Measurements from ENCODE around the gene LTBP3. TPM values are rescaled to one million over a fixed set of nuclear protein-coding genes. Genes with fewer than 3 reads are reported as not detected.

Gene LTBP3
- total and polyA plus RNA-seq, 2 of the 4 experiments (the other 2 are of a cell fraction): 6.6 to 145 TPM

DNA sequence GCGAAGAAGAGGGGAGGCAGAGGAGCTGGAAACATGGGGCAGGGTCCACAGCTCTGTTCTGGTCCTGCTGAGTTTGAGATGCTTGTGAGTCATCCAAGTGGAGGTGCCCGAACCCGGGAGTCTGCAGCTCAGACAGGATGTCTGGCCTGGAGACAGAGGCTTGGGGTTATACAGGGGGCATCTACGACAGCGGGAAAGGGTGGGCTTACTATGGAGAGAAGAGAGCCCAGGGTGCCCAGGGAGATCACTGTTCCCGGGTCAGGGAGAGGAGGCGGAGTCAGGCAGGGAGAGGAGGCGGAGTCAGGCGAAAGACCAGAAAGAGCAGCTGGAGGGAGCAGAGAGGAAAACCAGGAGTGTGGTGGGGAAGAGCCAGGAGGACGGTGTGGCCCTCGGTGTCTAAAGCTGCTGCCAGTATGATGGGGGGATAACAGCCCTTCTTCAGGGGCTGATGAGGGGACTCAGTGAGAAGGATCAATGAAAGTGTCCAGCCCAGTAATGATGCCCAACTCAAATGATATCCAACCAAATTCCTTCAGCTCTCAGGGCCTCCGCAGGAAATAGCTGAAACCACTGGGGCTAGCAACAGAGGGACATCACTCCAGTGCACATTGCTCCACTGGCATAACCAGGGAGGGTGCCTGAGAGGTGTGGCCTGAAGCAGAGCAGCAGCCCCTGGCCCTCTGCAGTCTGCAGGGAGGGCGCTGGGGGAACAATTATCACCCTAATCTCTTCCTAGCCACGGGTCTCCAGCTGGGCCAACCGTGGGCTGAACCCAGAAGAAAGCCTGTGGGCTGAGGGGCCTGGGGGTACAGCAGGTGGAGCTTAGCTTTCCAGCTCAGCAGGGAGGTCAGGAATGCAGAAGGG is 2.6 kb upstream of the LTBP3 start:
- DNase-seq (peak; percentile 66), ATAC-seq (ENCODE audit: low read depth) (peak; percentile 22)
- Histone ChIP-seq H4K91ac (ENCODE audit: insufficient read depth, low read depth, low read length) (peak overlapping the region; percentile 16; the same call in 1 of the 2 replicates), H2BK20ac (ENCODE audit: low read depth, low read length) (peak overlapping the region; percentile 75), H2BK15ac (ENCODE audit: low read depth, low read length) (peak overlapping the region; percentile 66; the same call in 1 of the 3 replicates), H3K27me3 (ENCODE audit: control insufficient read depth, insufficient read depth, low read length) (no peaks in the 10 kb centered on the region), H3K14ac (replicated peaks; ENCODE audit: low read depth, low read length) (peak overlapping the region; percentile 88), H2BK5ac (ENCODE audit: low read depth, low read length, poor library complexity, severe bottlenecking) (peak overlapping the region; percentile 50), H4K8ac (ENCODE audit: low read depth in 2 of 2, low read length in 2 of 2) (peak overlapping the region; percentile 52 to 93; a peak in 3 of 4 replicates), H3K4me1 (ENCODE audit: control insufficient read depth, insufficient read depth, low read length) (peaks cover 33% of the 10 kb centered on the region), H2AFZ (replicated peaks; ENCODE audit: low read length, poor library complexity) (peak overlapping the region; percentile 91), H3K4me3 (ENCODE audit: insufficient read depth, low read depth, low read length) (no peak overlapping the region), H2AK9ac (replicated peaks; ENCODE audit: low read depth, low read length, poor library complexity) (peak overlapping the region; percentile 29), H3K9ac (ENCODE audit: low read depth, low read length) (no peak overlapping the region), H2BK120ac (ENCODE audit: low read depth, low read length) (peak overlapping the region; percentile 73), H2AK5ac (ENCODE audit: low read depth, low read length) (peak overlapping the region; percentile 64; the same call in 1 of the 2 replicates), H3K56ac (ENCODE audit: extremely low read depth, insufficient read depth, low read length) (no peak overlapping the region), H3K9me3 (ENCODE audit: control insufficient read depth, insufficient read depth, low read length) (no peaks in the 10 kb centered on the region), H3K9me1 (ENCODE audit: insufficient read depth, low read length) (peaks cover 19% of the 10 kb centered on the region), H4K20me1 (ENCODE audit: insufficient read depth, low read length) (no peaks in the 10 kb centered on the region), H3K18ac (ENCODE audit: low read depth, low read length) (peak overlapping the region; percentile 33; the same call in 1 of the 2 replicates), H3K27ac (ENCODE audit: insufficient read depth, low read length) (peak overlapping the region; percentile 20), H3K79me1 (ENCODE audit: low read depth in 1 of 2, low read length in 2 of 2) (peaks cover 3 to 25% of the 10 kb centered on the region in 2 experiments; a peak in 2 of 4 replicates), H3K36me3 (ENCODE audit: control insufficient read depth, insufficient read depth, low read length) (no peaks in the 10 kb centered on the region), H3K4me2 (ENCODE audit: low read depth, low read length) (peak overlapping the region; percentile 7; the same call in 1 of the 2 replicates), H3K4ac (ENCODE audit: low read depth, low read length) (peak overlapping the region; percentile 85), H3K23ac (ENCODE audit: low read depth, low read length) (peak overlapping the region; percentile 73; the same call in 1 of the 2 replicates), H4K5ac (ENCODE audit: low read depth, low read length) (peak overlapping the region; percentile 54)
- WGBS, 2 experiments (ENCODE audit: extremely low coverage in 2 of 2, insufficient read length in 1 of 2): 3% methylated on average over 7 of the region's 15 CpGs; no CpG with 5 or more reads in 1 of the 2 experiments
- ChIA-PET POLR2A (ENCODE audit: unreplicated experiment) (interaction anchor here (0.6 kb wide), 1 partner anchor 53 kb away, joined by 7 read pairs; no protein-coding TSS in a partner anchor), CTCF (no interaction called here)
- TF ChIP-seq MAFK (IDR thresholded peaks at IDR 0.05; ENCODE audit: low read depth, low read length) (no peak), FOS (IDR thresholded peaks at IDR 0.05; ENCODE audit: low read depth, low read length) (peak; percentile 29; the same call in 1 of the 2 replicates), SMC3 (IDR thresholded peaks at IDR 0.05; ENCODE audit: low read depth, low read length) (no peak), MXI1 (IDR thresholded peaks at IDR 0.05; ENCODE audit: borderline replicate concordance, low read depth, low read length) (no peak)
- BruUV-seq (replicated peaks): no TSS peak
- in situ Hi-C loops (cut with MboI; ENCODE audit: low sequenced_read_pairs): no loop called here
- intact Hi-C loops (cut with micrococcal nuclease): no loop called here
- dilution Hi-C loops (cut with HindIII; ENCODE audit: low sequenced_read_pairs, unreplicated experiment): no loop called here

Measured in IMR-90 (cell line).